HG03432 (cell line): ENCODE data around the gene DSTN.

Source experiments
- ATAC-seq: cut with Tn5 transposase; IDR thresholded peaks from one replicate; pipeline ENCODE4 v1.9.1; 2021; ENCODE audit warnings: mild to moderate bottlenecking, moderate library complexity; ENCODE audit not compliant: unreplicated experiment

DSTN gene

DNA sequence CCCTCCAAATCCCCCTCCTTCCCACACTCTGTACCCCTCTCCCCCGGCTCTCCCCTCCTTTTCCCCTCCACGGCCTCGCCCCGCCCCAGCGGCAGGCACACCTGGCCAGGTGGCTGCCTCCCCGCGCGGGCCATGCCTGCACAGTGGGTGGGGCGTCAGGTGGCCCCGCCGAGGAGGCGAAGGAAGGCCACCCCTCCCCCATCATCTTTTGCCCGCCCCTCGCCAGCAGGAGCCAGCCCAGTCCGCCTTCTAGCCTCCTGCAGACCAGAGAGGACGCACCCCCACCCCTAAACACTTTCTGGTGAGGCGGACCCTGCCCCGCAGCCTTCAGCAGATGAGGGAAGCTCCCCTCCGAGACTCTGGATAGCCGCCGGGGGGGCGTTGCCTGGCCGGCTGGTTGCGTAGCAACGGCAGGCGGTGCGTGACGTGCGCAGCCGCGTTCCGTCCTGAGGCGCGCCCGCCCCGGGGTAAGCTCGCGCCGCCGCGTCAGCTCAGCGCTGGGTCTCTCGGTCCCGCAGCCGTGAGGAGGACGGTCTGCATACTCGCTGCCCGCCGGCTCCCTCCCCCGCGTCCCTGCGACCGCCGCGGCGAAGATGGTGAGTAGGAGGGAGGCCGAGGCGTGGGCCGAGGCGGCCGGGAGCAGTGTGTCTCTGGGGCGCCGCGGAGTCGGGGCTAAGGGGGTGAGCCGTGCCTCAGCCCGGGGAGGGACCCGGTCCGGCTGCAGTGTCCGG is at the start of gene DSTN:
DSTN (plus strand) TSS at position 460 of the 731 bp plus-strand sequence; CDS start at position 594, 134 bp downstream.
- peak; percentile 96 for ATAC-seq

DNA sequence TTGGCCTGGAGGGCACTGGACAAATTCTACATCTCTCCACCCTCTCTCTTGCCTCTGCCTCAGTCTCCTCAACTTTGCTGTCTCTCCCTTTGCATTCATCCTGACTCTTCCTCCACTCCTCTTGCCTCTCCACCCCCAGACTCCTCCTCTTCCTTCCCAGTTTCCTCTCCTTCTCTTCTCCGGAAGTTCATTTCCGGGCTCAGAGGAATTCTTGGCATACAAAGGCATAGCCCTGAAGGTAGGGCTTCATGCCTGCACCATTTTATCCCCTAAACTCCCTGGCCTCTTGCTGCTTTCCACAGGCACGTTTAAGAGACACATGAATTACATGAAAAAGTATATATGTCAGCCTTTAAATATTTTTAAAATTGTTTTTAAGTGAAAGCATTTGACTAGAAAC is 49.3 kb upstream of the DSTN start:
- ATAC-seq, result no peak

DNA sequence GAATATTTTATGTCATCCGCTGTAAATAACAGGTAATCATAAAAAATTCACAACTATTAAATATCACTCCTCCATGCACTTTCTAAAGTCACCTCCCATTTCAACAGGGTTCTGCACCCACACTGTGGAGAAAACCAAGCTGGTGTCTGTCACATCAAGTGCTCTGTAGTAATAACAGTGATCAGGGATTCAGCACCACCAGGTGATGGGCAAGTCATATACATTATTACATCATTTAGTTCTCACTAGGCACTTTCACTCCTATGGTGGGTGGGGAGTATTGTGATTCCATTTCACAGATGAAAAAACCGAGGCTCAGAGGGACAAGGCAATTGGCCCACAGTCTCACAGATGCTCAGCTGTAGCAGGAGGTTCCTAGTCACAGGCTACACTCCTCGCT is 47.3 kb upstream of the DSTN start:
- ATAC-seq, result no peak

DNA sequence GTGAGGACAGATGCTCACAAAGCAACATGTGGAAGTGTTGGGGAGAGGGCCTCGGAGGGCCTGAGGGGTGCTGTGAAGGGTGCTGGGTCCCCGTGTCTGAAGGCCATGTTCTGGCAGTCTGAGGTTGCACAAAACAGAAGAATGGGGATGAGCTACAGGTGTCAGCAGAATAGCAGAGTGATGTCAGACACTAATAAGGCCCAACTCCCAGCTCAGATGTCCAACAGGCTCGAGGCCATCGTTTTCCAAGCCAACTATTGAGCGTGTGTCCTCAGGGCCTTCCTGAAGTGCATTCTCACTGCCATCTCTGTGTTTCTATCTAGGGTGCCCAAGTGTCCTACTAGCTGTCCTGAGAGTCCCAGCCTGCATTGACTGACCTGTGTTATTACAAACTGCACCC is 46.5 kb upstream of the DSTN start:
- ATAC-seq, result no peak

DNA sequence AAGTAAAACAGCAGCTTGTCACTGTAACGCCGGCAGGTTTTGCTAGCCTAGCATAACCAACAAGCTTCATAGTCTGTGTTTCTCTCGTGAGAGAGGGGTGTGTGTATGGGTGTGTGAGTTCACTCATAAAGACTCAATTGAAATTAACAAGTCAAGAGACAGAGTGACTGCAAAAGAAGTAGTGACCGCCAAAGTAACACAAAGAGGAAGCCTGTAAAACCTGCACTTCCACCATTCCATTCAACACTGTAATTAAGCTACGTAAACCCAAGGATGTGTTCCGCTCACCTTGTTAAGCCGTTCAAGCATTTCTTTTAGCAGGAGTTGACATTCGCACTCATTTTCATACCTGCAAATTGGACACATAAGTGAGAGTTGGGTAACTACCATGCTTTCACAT is 45.3 kb upstream of the DSTN start:
- no peak for ATAC-seq

DNA sequence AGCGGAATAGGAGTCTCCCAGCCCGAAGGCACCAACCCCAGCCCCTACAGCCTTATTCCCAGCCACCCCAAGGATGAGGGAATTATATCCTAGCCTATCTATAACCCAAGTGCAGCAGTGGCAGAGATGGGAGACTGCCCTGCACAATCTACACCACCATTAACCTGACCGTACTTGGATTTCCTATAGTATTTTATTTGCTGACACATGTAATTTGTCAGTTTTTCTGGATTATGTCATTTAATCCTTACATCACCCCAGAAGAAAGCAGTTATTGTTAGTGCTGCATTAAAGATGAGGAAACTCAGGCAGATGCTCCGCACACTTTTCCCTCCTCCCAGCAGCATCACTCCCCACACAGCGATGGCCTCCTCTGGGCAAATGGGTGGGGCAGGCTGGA is 44.7 kb upstream of the DSTN start:
- no peak for ATAC-seq

DNA sequence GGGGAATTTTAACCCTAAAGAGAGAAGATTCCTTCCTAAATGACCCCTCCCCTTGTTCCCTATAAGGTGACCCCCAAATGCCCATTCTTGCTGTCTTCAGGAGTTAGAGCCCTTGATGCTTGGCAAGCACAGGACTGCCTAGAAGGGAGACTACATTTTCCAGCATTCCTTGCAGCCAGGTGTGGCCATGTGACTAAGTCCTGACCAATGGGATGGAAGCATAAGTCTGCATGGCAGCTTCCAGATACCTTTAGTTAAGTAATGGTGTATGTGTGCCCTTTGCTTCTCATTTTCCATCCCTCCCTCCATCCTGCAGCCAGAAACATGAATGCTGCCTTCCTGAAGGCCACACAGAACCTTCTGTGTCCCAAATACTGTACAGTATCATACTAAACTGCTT is 44.2 kb upstream of the DSTN start:
- peak; percentile 67 for ATAC-seq

DNA sequence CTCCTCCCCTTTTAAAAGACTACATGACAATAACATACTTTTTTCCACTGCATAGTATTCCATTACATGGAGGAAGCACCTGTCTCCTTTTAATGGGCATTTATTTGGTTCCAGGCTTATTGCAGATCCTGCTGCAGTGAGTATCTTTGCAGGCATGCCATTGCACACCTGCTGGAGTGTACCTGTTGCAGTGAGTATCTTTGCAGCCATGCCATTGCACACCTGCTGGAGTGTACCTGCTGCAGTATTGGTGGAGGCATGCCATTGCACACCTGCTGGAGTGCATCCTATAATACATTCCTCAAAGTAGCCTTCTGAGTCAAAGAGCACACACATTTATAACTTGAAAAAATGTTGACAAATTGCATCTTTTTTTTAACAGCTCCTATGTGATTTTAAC is 40.3 kb upstream of the DSTN start:
- no peak for ATAC-seq

DNA sequence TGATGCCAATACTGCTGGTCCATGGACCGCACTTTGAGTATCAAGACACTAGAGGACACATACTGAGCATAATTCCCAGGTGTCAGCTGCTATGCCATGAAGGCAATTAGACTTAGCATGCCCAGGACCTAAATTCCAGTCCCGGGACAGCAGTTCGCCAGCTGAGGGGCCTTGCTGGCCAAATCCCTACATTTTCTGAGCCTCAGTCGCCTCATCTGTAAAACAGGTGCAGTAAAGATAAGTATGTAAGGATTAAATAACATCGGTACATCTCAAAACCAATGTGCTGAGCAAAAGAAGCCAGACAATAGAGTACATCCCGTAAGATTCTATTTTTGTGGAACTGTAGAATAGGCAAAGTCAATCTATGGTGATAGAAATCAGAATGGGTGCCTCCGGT is 39.7 kb upstream of the DSTN start:
- no peak for ATAC-seq

DNA sequence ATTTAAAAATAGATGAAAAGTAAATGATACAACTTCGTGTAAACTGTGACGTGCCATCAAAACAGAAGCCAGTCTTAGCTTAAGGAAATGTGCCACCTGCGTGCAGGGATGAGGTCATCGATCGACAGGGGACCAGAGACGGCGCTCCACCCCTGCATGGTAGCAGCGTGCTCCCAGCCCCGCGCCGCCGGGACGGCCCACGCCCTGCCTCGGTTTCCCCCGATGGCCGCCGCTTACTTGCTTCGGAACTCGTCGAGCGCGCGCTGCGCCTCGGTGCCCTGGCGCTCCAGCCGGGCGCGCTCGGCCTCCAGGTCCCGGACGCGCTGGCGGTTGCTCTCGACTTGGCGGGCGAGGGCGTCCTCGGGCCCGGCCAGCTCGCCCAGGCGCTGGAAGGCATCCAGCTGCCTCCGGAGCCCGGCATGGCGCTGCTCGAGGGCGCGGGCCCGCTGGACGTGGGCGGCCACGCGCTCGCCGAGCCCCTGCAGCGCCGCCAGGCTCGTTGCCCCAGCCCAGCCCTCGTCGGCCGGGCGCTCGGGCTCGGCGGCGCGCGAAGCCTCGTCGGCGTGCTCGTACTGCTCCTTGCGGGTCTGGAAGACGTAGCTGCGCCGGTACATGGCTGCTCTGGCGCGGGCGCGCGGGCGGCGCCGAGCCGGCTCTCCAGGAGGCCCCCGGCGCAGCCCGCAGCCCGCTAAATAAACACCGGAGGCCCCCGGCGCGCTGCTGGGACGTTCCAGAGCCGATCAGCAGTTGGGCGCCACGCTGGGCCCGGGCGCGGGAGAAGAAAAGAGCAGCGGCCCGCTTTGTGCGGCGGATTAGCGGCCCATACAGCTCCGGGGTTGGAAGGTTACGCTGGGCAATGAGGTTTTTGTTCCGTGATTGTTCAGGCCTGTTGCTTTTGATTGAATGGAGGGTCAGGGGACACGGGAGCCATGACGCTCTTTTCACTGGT is 38.9 kb upstream of the DSTN start, which contains the start of gene BFSP1:
BFSP1 (minus strand) TSS at position 664 of the 949 bp plus-strand sequence; CDS start at position 614, 50 bp downstream.
- peak; percentile 65 for ATAC-seq

DNA sequence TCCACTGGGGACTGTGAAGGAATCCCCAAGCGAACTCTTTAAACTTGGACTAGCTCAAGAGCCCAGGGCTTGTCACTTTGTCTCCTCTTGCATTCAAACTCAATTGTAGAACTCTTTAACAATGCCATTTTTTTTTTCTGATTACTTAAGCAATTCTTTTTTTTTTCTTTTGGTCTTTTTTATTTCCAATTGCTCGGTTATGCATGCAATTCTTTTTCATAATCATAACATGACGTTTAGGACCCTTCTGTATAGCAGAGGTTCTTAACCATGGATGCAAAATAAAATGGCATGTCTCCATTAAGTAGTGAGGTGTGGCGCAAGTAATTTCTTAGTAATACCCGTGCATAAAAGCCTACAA is 38.2 kb upstream of the DSTN start:
- no peak for ATAC-seq

DNA sequence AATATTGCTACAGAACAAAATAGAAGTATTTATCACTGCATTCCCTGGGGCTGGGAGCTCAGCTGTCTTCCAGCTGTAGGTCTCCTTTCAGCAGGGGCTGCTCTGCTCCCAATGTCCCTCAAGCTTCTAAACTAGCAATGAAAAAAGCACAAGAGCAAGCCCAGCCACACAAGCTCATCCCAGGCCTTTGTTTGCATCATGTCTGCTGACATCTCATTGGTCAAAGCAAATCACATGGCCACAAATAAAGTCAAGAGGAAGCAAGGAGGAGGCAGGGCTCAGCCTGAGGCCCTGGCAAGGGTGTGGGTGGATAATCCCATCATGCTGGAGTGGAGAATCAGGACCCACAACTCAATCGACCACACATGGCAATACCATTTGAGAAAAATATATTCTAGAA is 36.5 kb upstream of the DSTN start:
- ATAC-seq, result no peak

DNA sequence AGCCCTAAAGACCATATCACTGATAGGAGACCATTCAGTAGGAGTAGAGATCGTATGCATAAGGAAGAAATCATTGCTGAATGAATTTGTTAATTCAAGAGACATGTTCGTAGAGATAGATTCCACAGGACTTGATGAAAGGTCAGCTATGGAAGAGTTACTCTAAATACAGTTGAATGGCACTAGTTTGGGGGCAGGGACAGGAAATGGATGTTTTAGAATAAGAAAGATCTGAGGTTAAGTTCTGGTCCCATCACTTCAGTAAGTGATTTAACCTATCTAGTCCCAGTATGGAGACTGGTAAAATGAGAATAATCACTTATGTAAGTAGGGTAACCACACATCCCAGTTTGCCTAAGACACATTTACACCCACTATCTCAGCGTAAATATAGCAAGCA is 35.8 kb upstream of the DSTN start:
- no peak for ATAC-seq

DNA sequence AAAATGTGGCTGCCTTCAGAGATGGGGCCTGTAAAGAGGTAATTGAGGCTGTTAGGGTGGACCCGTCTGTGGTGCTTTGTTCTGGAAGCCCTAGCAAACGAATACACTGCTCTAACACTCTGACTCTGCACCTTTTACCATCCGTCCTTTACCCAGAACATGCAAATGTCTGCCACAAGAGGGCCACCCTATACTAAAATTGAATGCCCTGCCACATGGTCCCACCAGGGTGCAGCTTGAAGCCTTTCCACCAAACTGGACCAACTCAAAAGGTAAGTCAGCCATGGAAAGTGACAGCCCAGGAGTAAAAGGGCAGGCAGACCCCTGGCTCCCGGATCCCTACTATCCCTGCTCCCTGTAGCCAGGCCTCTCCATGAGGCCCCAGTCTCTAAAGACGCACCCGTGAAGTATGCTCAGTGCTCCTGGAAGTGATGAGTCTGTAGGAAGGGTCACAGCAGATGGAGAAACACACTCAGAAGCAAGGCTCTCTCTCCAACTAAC is 32.9 kb upstream of the DSTN start:
- ATAC-seq, result peak; percentile 83

DNA sequence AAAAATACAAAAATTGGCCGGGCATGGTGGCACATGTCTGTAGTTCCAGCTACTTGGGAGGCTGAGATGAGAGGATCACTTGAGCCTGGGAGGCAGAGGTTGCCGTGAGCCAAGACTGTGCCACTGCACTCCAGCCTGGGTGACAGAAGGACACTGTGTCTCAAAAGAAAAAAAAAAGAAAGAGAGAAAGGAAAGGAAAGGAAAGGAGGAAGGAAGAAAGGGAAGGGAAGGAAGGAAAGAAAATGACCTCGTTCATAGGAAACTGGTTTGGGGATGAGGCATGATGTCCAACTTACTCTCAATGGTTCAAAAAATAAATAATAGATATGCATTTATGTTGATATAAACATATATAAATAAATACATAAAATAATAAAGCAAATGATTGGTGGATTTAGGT is 31.9 kb upstream of the DSTN start:
- ATAC-seq, result no peak

DNA sequence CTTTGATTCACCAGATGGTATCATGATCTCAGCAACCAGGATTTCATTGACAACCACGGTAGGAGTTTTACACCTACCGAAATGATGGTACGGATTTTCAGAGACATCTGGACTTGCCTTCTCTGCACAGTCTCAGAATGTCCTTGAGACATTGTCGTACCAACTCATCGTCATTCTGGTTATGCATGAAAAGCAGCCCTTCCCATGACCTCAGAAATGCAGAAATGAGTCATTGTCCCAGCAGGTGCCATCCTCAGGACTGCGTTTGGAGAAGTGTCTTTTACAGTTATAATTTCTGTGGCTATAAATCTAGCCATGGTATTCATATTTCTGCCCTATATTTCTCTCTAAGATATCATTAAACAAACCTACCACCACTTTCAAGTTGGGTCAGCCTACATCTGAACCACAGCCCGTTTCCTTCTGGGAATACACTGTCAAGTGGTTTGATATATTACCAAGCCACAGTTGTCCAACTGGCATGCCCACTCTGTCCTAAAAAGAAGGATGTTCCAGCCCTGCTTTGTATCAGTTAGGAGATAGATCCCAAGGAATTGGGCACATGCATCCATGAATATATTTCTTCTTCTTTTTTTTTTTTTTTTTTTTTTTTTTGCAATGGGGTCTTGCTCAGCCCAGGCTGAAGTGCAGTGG is 31.2 kb upstream of the DSTN start:
- peak; percentile 85 for ATAC-seq

DNA sequence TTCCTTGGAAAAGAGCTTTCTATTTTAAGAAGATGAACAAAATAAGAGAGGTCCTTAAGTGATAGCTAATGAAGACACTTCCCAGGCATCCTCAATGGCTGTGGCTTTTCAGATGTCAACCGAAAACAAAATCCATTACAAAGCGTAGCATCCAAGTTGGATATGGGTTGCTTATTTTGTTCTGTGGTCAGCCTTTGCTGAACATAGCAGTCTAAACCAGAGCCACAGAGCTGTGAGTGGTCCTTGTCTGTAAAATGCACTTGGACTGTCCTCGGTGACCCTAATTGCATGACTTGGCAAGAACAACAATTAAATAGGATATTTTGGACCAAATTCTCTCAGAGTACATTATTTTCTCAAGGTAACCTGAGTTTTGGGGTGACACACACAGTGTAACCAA is 28.3 kb upstream of the DSTN start:
- ATAC-seq, result no peak

DNA sequence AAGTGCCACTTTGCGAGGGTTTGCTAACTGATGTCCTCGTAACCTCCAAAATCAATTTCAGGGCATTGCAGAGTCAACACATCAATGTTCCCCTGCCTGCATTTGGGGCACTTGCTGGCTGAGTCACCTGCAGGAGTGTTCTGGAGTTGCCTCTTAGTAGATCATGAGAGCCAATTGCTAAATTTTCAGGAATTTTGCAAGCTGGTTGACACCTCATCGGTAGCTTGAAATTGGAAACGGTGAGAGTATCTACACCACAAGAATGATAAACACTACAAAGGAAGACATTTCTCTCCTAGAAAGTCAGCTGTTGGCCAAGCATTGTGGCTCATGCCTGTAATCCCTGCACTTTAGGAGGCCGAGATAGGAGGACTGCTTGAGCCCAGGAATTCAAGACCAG is 27.9 kb upstream of the DSTN start:
- ATAC-seq, result no peak

DNA sequence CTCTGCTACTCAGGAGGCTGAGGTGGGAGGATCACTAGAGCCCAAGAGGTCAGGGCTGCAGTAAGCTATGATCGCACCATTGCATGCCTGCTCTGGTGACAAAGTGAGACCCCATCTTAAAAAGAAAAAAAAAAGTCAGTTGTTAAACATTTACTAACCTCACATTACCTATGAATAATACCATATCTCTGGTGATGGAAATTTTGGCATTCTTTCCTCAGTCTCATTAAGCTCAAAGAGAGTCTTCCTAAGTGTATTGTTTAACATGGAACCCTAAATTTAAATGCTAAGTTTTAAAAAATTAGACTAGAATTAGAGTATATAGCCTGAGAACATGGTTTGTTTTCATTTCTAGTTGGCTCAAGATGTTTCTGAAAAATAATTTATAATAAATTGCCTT is 27.4 kb upstream of the DSTN start:
- no peak for ATAC-seq

DNA sequence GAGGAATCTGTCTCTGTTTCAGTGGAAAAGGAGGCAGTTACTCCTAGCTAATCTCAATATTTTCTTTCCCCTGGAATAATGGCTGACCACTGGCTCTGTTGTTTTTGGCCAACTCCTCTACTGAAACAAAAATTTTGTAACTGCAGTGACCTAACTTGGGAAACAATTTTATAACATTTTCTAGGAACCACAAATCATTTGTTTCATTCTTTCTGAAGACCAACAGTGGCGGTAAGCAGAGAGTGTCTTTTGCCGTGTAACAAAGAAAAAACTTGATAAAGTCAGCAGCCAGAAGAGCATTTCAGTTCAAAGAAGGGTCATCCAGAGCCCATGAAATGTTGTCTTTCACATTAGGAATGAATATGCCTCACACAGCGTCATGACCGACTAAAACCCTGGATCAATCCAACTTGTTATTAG is 26.9 kb upstream of the DSTN start:
- ATAC-seq, result no peak

DNA sequence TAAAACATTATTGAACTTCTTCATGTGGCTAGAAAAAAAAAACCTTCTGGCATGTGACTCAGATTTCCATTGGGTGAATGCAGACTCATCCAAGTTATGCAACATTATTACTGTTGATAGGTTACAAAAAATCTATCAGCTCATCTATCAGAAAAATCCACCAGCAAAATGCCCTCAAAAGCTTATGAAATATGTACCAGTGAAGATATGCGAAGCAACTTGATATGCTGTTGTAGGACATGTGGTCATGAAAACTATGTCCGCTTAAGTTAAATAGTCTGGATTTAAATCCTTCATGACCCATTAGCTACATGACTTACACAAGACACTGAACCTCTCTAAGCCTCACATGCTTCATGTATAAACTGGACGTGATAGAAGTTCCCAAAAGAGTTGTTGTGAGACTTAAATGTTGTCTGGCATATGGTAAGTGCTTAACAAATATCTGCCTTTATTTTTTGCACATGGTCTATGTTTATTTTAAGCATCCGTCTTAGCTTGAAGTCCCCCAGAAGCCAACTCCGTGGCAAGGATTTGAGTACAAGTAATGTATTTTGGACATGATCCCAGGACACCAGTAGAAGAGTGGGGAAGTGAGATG is 26.2 kb upstream of the DSTN start:
- ATAC-seq, result no peak
